Activated T-cell treated with anti-CD3 and anti-CD28 coated beads, Interleukin-2, amount 50 U/mL, for 72 hours (primary cell): ENCODE data around the gene ZBTB9. TPM values are rescaled to one million over a fixed set of nuclear protein-coding genes. Genes with fewer than 3 reads are reported as not detected.

Experiments used
- ATAC-seq, 2 donors: fragments of 150-1000 bp; cut with Tn5 transposase; replicated peaks in 1 of 2; 2 replicates each; pipeline ENCODE4 v1.10.0; 2021; ENCODE audit warnings: moderate library complexity in 2 of 2, mild to moderate bottlenecking in 1 of 2
- DNase-seq, 2 donors: peaks; one replicate each; pipeline ENCODE4 v3.0.0; 2021 to 2022; ENCODE audit warnings: mixed read lengths in 1 of 2
- H3K27ac Mint-ChIP-seq: one replicate; pipeline ENCODE4 v1.8.0; 2022; ENCODE audit warnings: mild to moderate bottlenecking, moderate library complexity, mixed read lengths
- H3K27me3 Mint-ChIP-seq: one replicate; pipeline ENCODE4 v1.8.0; 2022; ENCODE audit warnings: low read depth, mixed read lengths
- H3K36me3 Mint-ChIP-seq, 2 donors: one replicate each; pipeline ENCODE4 v1.8.0; 2022; ENCODE audit warnings: mixed read lengths in 2 of 2, mild to moderate bottlenecking in 1 of 2; ENCODE audit not compliant: insufficient read depth in 2 of 2
- H3K4me1 Mint-ChIP-seq: one replicate; pipeline ENCODE4 v1.8.0; 2022; ENCODE audit warnings: low read depth, mixed read lengths
- H3K4me3 Mint-ChIP-seq, 2 donors: one replicate each; pipeline ENCODE4 v1.8.0; 2022; ENCODE audit warnings: mild to moderate bottlenecking in 2 of 2, mixed read lengths in 2 of 2, moderate library complexity in 2 of 2
- H3K9me3 Mint-ChIP-seq, 2 donors: one replicate each; pipeline ENCODE4 v1.8.0; 2022; ENCODE audit warnings: mixed read lengths in 2 of 2
- total RNA-seq, 2 donors: library from RNA; stranded (reverse); gene quantifications; one replicate each; pipeline ENCODE4 v1.2.3, GENCODE V29; 2022

Gene ZBTB9
- total RNA-seq, 2 donors from 2014 or later: 10.2 to 13.6 TPM

DNA sequence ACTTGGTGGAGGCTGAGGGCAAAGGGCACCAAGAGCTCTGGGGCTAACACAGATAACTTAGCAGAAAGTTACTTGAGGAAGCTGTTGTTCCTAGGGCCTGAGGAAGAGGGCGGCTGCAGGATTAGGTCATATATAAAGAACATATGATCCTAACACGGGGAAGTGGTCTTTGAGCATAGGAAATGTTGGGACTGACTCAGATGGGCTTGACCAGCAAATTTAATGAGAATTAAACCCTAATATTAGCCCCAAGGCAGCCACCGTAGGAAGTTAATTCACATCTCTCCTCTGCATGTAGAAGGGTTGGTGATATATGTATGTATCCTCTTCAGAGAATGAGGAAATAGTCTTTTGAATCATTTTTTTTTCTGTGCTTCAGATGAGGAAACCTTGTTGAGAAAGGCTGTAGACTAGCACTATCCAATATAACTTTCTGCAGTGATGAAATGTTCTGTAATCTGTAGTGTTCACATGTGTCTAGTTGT lies 9.2 kb upstream of the ZBTB9 start:
- peaks cover 5 to 7% of the 10 kb centered on the region in 2 donors for H3K36me3 Mint-ChIP-seq
- H3K27ac Mint-ChIP-seq: no peak overlapping the region
- H3K27me3 Mint-ChIP-seq: no peaks in the 10 kb centered on the region
- no peak overlapping the region for H3K4me3 Mint-ChIP-seq
- DNase-seq (no peak), ATAC-seq (no peak)
- peaks cover 7% of the 10 kb centered on the region for H3K4me1 Mint-ChIP-seq
- no peaks in the 10 kb centered on the region for H3K9me3 Mint-ChIP-seq

DNA sequence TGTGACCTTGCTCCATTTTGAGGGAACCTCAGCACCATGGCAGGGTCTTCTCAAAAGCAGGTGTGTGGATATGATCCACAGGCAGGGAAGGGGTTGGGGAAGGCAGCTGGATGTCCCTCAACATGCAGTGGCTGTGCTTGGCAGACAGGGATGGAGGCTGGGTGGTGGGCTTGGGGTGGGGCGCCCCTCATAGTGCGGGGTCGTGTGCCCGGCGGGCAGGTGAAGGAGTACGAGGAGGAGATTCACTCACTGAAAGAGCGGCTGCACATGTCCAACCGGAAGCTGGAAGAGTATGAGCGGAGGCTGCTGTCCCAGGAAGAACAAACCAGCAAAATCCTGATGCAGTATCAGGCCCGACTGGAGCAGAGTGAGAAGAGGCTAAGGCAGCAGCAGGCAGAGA lies 8.0 kb upstream of the ZBTB9 start:
- no peak for ATAC-seq
- H3K9me3 Mint-ChIP-seq: no peaks in the 10 kb centered on the region

DNA sequence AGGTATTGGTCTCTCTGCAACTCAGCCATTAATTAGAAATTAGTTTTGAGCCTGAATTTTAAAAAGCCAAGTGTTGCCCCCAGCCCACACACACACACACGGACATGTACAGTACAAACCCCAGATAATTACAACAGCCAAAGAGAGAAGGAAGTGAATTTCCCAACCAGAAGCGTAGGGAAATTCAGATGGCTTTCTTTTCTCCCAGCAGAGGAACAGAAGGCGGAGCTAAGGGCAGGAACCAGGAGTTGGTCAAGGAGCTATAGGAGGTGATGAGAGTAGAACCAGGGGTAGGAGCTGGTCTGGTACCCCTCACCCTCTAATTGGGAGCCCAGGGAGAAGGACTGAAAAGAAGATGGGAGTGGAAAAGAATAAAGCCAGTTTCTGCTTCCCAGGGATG lies 3.9 kb upstream of the ZBTB9 start:
- ATAC-seq: no peak
- Mint-ChIP-seq H3K27me3 (no peaks in the 10 kb centered on the region), H3K36me3 (peaks cover 1 to 2% of the 10 kb centered on the region in 2 donors), H3K27ac (no peak overlapping the region), H3K9me3 (no peaks in the 10 kb centered on the region), H3K4me3 (no peak overlapping the region), H3K4me1 (peaks cover 30% of the 10 kb centered on the region)
- no peak for DNase-seq

More for the DNA sequence above, 8.0 kb upstream of the ZBTB9 start:
- Mint-ChIP-seq H3K36me3 (peaks cover 0 to 5% of the 10 kb centered on the region in 2 donors), H3K4me3 (no peak overlapping the region), H3K27ac (no peak overlapping the region), H3K27me3 (no peaks in the 10 kb centered on the region), H3K4me1 (peaks cover 7% of the 10 kb centered on the region)
- DNase-seq: no peak

DNA sequence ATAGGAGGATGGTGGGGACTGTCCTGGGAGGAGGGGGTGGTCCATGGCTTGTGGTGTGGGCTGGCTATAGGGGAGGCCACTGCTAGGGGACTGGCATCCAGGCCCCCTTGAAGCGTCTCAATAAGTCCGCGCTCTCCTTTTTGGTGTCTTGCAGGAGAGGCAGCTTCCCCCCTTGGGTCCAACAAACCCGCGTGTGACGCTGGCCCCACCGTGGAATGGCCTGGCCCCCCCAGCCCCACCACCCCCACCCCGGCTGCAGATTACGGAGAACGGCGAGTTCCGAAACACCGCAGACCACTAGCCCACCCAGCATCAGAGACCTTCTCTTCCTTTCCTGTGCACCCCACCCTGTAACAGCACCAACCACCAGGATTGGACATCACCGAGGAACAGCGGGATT lies 2.8 kb upstream of the ZBTB9 start:
- H3K27ac Mint-ChIP-seq: no peak overlapping the region
- H3K36me3 Mint-ChIP-seq: peaks cover 2% of the 10 kb centered on the region in 2 donors
- no peak for ATAC-seq
- H3K27me3 Mint-ChIP-seq: no peaks in the 10 kb centered on the region
- DNase-seq: no peak
- peaks cover 31% of the 10 kb centered on the region for H3K4me1 Mint-ChIP-seq
- H3K4me3 Mint-ChIP-seq: no peak overlapping the region
- no peaks in the 10 kb centered on the region for H3K9me3 Mint-ChIP-seq

DNA sequence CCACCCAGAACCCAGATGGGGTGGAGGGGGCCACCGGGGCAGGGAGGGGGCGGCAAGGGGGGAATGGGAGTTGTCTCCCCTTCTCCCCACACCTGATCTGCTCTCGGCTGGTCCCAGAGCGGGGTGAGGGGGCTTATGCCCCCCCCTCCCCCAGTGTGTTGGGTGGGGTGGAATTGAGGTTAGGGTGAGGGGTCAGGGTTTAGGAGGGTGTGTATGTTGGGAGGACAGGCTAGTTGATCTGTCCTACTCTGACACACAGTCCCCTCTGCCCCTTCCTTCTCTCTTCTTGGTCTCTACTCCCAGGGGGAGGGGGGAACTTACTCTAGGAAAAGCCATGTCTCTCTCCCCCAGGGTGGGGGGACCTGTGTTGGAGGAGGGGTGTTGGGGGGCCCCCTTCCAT lies 1.9 kb upstream of the ZBTB9 start:
- DNase-seq: no peak
- Mint-ChIP-seq H3K9me3 (no peaks in the 10 kb centered on the region), H3K27ac (no peak overlapping the region), H3K4me3 (no peak overlapping the region), H3K27me3 (no peaks in the 10 kb centered on the region), H3K36me3 (peaks cover 2 to 5% of the 10 kb centered on the region in 2 donors), H3K4me1 (peaks cover 31% of the 10 kb centered on the region)
- ATAC-seq: no peak

DNA sequence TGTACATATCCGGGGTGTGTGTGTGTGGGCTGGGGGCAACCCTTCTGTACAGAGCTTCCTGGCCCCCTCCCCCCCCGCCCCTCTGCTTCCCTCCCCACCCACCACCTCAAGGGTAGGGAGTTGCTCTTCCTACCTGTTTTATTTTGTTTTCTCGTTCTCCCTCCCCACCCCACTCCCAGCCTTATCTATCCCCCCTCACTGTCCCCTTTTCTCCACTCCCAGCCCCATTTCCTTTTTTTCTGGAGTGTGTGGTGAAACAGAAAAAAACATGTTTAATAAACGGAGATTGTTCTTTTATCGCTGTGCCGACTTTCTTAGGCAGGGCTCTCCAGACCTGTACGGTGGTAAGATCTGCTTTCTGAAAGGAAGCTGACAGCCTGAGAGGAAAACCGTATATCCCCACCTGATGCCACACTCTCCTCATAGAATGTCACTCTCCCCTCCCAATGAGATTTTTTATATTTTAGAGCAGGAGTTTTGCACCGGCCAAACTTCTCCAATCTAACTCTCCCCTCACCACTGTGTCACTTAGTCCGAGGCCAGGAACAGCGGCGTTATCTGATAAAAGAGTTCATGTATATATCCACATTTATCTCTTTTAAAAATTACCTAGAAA lies 875 bp upstream of the ZBTB9 start:
- no peak for DNase-seq
- no peaks in the 10 kb centered on the region for H3K9me3 Mint-ChIP-seq
- ATAC-seq: no peak
- H3K27ac Mint-ChIP-seq: peak overlapping the region; percentile 99
- peaks cover 29% of the 10 kb centered on the region for H3K4me1 Mint-ChIP-seq
- H3K4me3 Mint-ChIP-seq: peak overlapping the region; percentile 93 to 100
- H3K27me3 Mint-ChIP-seq: no peaks in the 10 kb centered on the region
- peaks cover 2 to 6% of the 10 kb centered on the region in 2 donors for H3K36me3 Mint-ChIP-seq

DNA sequence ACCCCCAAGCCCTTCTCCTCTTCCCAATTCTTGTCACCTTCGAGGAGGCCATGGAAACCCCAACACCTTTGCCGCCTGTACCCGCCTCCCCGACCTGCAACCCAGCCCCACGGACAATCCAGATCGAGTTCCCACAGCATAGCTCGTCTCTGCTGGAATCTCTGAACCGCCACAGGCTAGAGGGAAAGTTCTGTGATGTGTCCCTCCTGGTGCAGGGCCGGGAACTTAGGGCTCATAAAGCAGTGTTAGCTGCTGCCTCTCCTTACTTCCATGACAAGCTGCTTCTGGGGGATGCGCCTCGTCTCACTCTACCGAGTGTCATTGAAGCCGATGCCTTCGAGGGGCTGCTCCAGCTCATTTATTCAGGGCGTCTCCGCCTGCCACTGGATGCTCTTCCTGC lies 675 bp downstream of the ZBTB9 start:
- no peaks in the 10 kb centered on the region for H3K27me3 Mint-ChIP-seq
- DNase-seq (no peak), ATAC-seq (no peak)
- H3K4me3 Mint-ChIP-seq: peak overlapping the region; percentile 93 to 100
- peaks cover 24% of the 10 kb centered on the region for H3K4me1 Mint-ChIP-seq
- peaks cover 2 to 5% of the 10 kb centered on the region in 2 donors for H3K36me3 Mint-ChIP-seq
- no peaks in the 10 kb centered on the region for H3K9me3 Mint-ChIP-seq
- peak overlapping the region; percentile 71 for H3K27ac Mint-ChIP-seq

DNA sequence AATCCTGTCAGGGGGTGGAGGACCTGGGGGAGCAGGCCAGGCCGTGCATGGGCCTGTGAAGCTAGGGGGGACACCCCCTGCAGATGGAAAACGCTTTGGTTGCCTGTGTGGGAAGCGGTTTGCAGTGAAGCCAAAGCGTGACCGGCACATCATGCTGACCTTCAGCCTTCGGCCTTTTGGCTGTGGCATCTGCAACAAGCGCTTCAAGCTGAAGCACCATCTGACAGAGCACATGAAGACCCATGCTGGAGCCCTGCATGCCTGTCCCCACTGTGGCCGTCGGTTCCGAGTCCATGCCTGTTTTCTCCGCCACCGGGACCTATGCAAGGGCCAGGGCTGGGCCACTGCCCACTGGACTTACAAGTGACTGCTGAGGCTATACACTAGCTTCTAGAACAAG lies 1.8 kb downstream of the ZBTB9 start:
- ATAC-seq (no peak), DNase-seq (no peak)
- H3K4me1 Mint-ChIP-seq: peaks cover 24% of the 10 kb centered on the region
- H3K4me3 Mint-ChIP-seq: peak overlapping the region in 1 of 2 donors; percentile 37
- no peak overlapping the region for H3K27ac Mint-ChIP-seq
- peaks cover 2 to 5% of the 10 kb centered on the region in 2 donors for H3K36me3 Mint-ChIP-seq
- H3K9me3 Mint-ChIP-seq: no peaks in the 10 kb centered on the region
- no peaks in the 10 kb centered on the region for H3K27me3 Mint-ChIP-seq

DNA sequence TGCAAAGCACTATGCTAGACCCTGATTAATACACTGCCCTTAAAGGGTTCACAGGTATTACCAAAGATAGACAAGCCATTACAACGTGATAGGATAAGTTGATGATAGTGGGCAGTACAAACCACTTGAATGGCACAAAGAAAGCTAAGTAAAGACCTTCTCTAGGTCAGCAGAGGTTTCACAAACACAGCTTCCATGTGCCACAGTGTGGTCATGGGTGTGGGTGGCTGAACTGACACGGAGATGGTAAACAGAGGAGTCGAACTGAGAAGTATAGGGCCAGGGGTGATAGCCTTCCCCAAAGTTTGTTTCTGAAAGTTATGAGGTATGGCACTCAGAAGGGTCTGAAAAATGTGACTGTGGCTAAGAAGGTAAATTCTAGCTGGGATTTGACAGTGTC lies 4.3 kb downstream of the ZBTB9 start:
- peaks cover 13% of the 10 kb centered on the region for H3K4me1 Mint-ChIP-seq
- no peaks in the 10 kb centered on the region for H3K27me3 Mint-ChIP-seq
- ATAC-seq: no peak
- no peaks in the 10 kb centered on the region for H3K9me3 Mint-ChIP-seq
- DNase-seq: no peak
- peaks cover 2 to 5% of the 10 kb centered on the region in 2 donors for H3K36me3 Mint-ChIP-seq
- no peak overlapping the region for H3K27ac Mint-ChIP-seq
- H3K4me3 Mint-ChIP-seq: no peak overlapping the region

DNA sequence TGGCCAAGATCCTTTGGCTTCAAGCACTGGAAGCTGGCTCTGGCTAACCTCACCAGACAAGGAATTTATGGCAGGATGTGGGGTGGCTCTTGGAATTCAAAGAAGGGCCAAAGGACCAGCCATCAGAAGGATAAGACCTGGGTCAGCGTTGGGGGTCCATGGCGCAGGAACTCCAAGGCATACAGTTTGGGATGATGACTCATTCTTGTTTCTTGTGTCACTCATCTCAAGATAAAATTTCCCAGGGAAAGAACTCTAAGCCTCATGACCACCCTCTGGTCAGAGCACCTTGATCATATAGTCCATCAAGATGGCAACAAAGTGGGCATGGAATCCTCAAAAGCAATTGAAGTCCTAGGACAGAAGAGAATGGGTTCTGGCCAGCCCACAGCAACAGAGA lies 4.8 kb downstream of the ZBTB9 start:
- Mint-ChIP-seq H3K36me3 (peaks cover 2 to 5% of the 10 kb centered on the region in 2 donors), H3K4me3 (no peak overlapping the region), H3K9me3 (no peaks in the 10 kb centered on the region), H3K4me1 (peaks cover 10% of the 10 kb centered on the region), H3K27ac (no peak overlapping the region), H3K27me3 (no peaks in the 10 kb centered on the region)
- ATAC-seq (no peak), DNase-seq (no peak)

DNA sequence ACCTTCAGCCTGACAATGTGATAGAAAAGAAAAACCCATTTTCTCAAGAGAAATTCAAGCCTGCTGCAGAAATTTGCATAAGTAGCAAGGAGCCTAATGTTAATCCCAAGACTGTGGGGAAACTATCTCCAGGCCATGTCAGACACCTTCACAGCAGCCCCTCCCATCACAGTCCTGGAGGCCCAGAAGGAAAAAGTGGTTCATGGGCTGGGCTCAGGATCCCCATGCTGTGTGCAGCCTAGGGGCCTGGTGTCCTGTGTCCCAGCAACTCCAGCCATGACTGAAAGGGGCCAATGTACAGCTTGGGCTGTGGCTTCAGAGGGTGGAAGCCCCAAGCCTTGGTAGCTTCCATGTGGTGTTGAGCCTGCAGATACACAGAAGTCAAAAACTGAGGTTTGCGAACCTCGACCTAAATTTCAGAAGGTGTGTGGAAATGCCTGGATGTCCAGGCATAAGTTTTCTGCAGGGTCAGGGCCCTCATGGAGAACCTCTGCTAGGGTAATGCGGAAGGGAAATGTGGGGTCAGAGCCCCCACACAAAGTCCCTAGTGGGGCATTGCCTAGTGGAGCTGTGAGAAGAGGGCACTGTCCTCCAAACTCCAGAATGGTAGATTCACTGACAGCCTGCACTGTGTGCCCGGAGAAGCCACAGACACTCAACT lies 11.8 kb downstream of the ZBTB9 start:
- no peaks in the 10 kb centered on the region for H3K4me1 Mint-ChIP-seq
- ATAC-seq (no peak), DNase-seq (no peak)
- no peak overlapping the region for H3K4me3 Mint-ChIP-seq
- no peak overlapping the region for H3K27ac Mint-ChIP-seq
- H3K9me3 Mint-ChIP-seq: no peaks in the 10 kb centered on the region
- no peaks in the 10 kb centered on the region for H3K27me3 Mint-ChIP-seq
- no peaks in the 10 kb centered on the region for H3K36me3 Mint-ChIP-seq

DNA sequence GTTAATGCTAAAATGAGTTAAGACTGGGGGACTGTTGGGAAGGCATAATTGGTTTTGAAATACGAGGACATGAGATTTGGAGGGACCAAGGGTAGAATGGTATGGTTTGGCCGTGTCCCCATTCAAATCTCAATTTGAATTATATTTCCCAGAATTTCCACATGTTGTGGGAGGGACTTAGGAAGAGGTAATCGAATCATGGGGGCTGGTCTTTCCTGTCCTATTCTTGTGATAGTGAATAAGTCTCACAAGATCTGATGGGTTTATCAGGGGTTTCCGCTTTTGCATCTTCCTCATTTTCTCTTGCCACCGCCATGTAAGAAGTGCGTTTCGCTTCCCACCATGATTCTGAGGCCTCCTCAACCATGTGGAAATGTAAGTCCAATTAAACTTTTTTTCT lies 12.7 kb downstream of the ZBTB9 start:
- Mint-ChIP-seq H3K36me3 (no peaks in the 10 kb centered on the region), H3K4me1 (no peaks in the 10 kb centered on the region), H3K9me3 (no peaks in the 10 kb centered on the region), H3K27me3 (no peaks in the 10 kb centered on the region), H3K4me3 (no peak overlapping the region), H3K27ac (no peak overlapping the region)
- DNase-seq (no peak), ATAC-seq (no peak)

DNA sequence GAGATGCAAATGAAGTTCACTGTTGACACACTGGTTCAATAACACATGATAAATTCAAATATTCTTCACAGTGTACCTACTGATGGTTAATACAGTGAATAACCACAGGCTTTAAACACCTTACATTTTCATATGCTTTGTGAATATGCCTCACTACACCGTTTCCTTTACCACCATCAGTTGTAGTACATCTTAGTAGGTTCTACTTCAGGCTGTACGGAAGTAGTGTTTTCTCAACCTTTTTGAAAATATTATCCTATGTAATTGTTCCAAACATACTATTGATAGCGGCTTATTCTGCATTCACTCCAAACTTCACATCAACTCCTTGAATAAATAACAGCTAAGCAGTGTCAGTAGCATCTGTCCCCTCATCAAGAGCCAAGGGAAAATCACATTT lies 15.3 kb downstream of the ZBTB9 start:
- Mint-ChIP-seq H3K27me3 (no peaks in the 10 kb centered on the region), H3K27ac (no peak overlapping the region), H3K4me1 (no peaks in the 10 kb centered on the region), H3K9me3 (no peaks in the 10 kb centered on the region), H3K36me3 (no peaks in the 10 kb centered on the region), H3K4me3 (no peak overlapping the region)
- no peak for DNase-seq
- ATAC-seq: no peak

DNA sequence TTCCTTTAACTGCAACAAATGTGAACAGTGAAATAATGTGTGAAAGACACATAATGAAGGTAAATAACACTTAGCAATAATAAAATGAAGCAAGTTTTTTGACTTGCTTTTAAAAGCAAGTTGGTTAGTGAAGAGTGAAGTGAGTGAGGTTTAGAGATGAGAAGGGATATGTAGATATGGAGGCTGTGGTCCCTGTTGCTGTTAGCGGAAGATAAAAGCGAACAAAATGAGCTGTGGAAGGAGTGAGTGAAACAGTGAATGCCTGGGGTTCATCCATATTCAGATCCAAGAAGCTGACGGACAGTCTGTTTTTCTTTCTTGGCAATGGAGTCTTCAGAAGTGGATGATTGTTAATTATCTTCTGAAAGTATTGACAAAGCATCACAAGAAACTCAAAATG lies 23.5 kb downstream of the ZBTB9 start:
- no peak overlapping the region for H3K27ac Mint-ChIP-seq
- DNase-seq (no peak), ATAC-seq (no peak)
- no peaks in the 10 kb centered on the region for H3K9me3 Mint-ChIP-seq
- H3K4me1 Mint-ChIP-seq: no peaks in the 10 kb centered on the region
- H3K4me3 Mint-ChIP-seq: no peak overlapping the region
- no peaks in the 10 kb centered on the region for H3K36me3 Mint-ChIP-seq
- no peaks in the 10 kb centered on the region for H3K27me3 Mint-ChIP-seq
